ENCODE results near the gene SYCE1L.

SYCE1L gene

DNA sequence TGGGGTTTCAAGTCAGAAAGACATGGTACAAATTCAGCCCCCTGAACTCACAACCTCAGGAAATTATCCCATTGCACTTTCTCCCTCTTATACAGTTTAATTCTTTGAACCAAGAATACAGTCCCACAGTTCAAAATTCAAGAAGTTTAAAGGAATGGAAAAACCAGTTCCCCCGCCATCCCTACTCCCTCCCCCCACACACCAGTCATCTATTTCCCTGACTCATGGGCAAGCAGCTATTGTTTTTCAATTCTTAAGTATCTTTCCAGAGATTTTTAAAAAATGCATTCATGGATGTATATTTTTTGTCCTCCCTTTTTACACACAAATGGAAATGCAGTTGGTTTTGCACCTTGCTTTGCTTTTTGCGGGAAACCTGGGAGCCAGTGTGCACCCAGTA lies 7.3 kb downstream of the SYCE1L start:
- DNase-seq (ENCODE audit: low spot score): no peak
- TF ChIP-seq, protein P1, sequence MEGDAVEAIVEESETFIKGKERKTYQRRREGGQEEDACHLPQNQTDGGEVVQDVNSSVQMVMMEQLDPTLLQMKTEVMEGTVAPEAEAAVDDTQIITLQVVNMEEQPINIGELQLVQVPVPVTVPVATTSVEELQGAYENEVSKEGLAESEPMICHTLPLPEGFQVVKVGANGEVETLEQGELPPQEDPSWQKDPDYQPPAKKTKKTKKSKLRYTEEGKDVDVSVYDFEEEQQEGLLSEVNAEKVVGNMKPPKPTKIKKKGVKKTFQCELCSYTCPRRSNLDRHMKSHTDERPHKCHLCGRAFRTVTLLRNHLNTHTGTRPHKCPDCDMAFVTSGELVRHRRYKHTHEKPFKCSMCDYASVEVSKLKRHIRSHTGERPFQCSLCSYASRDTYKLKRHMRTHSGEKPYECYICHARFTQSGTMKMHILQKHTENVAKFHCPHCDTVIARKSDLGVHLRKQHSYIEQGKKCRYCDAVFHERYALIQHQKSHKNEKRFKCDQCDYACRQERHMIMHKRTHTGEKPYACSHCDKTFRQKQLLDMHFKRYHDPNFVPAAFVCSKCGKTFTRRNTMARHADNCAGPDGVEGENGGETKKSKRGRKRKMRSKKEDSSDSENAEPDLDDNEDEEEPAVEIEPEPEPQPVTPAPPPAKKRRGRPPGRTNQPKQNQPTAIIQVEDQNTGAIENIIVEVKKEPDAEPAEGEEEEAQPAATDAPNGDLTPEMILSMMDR (IDR thresholded peaks at IDR 0.05; ENCODE audit: extremely low read depth, missing control alignments): no peak

DNA sequence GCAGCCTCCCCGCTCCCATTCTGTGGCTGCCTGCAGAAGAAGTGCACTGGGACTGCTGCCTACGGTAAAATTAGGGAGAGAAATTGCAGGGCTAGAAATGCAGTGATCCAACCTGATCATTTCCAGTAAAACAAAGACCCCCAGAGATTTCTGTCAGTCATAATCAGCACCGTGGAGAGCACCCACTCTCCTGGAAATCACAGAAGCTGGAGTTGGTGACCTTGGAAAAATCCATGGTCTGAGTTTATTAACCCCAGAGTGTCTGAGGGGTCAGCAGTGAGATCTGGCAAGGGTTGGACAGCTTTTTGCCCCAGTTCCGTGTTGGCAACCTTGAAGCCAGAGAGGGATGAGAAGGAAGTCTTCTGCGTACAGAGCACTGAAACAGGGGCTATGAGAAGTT lies 7.8 kb downstream of the SYCE1L start:
- TF ChIP-seq, protein P1 (IDR thresholded peaks at IDR 0.05; ENCODE audit: extremely low read depth, missing control alignments): no peak
- DNase-seq (ENCODE audit: low spot score): no peak

DNA sequence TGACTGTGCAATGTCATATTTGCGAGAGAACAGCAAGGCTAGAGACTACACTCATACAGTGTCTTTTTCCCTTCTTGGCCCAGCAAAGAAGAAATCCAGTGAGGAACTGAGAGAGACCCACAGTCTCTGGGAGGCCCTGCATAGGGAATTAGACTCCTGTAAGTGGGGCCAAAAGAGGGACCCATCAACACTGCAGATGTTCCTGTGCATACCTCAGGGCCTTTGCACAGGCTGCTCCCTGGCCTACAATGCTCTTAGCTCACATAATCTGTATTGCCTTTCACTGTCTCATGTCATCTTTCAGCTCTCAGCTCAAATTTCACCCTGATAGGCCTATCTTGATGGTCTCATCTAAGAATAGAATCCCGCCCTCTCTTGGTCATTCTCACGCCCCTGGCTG lies 9.2 kb downstream of the SYCE1L start:
- TF ChIP-seq, protein P1 (IDR thresholded peaks at IDR 0.05; ENCODE audit: extremely low read depth, missing control alignments): no peak

DNA sequence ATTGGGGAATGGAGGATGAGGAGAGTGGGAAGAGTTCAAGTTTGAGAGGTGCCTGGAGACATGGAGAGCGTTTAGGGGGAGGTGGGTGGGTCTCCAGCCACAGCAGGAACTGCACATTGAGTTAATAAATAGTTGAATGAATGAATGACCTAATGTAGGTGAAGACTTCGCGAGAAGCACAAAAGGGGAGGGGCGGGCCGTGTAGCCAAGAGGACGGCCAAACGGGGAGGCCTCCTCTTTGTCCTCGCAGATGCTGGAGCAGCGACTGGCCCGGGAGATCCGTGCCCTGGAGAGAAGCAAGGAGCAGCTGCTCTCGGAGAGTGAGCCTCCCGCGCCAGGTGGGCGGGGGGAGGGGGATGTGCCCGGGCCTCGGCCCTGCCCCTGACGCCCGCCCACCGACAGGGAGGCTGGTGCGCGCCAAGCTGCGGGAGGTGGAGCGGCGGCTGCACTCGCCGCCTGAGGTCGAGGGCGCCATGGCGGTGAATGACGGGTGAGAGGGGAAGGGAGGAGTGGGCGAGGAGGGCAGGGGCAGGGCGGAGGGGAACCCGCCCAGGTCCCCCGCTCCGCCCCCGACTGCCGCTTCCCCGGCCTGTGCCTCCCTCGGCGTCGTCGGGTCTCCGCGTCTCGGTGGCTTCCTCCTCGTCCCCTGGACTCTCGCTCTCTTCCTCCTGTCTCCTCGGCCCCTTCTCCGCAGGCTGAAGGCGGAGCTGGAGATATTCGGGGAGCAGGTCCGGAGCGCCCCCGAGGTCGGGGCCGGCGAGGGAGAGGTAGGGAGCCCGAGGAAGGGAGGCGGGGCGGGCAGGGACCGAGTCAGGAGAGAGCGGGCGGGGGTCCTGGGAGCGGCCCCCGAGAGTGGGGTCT lies 12.9 kb downstream of the SYCE1L start:
- peak; percentile 86 for DNase-seq (ENCODE audit: low spot score)
- TF ChIP-seq, protein P1 (IDR thresholded peaks at IDR 0.05; ENCODE audit: extremely low read depth, missing control alignments): no peak

More for the DNA sequence above, 9.2 kb downstream of the SYCE1L start:
- no peak for DNase-seq (ENCODE audit: low spot score)

DNA sequence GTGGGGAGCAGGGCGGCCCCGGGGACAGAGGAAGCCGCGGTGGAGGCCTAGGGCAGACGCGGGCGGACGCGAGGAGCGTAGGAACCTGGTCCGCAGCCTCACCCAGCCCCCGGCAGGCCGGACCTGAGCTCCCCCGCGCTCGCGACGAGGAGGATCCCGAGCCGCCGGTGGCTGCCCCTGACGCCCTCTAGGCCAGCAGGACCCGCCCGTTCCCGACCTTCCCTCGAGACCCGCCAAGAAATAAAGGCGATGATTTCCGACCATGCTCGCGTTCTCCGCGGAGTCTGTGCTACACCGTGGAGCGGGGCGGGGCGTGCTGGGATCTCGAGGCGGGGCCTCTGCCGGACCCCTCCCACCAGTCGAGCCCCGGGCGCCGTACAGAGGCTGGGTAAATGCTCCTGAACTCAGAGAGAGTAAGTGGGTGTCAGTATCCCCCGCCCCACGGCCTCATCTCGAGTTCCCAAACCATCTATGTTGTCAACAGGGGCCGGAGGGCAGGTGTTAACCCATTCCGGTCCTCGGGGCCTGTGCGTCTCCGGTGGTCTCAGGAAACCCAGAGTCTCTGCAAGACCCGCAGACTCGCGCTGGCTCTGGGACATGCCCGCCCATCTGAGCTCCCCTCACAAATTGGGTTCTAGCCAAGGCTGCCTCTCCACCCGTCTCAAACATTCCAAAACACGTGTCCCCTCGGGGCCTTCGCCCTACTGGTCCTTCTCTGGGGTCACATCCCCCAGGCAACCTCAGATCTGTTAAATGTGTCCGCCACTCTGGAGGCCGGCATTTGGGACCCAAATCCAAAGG lies 13.7 kb downstream of the SYCE1L start:
- peak; percentile 82 for DNase-seq (ENCODE audit: low spot score)
- TF ChIP-seq, protein P1 (IDR thresholded peaks at IDR 0.05; ENCODE audit: extremely low read depth, missing control alignments): no peak

DNA sequence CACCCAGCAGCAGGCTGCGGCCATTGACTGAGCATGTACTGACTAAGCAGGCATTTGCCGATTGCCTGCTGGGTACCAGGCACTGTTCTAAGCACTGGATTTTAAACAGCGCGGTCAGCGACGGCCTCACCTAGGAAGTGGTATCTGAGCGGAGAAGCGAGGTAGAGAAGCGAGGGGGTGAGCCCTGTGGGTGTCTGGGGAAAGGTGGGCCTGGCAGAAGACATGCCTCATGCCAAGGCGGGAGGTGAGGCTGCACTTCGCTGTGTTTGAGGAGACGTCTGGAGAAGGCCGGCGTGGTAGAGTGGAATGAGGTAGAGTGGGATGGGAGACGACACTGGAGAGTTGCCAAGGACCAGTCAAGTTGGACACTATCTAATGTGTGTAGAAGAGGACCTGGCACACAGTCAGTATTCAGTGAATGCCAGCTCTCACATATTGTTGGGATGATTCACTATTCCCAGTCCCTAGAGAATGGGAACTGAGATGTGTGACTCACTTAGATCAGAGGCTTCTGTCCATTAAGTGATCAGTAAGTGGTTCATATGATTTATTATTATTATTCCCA lies 14.4 kb downstream of the SYCE1L start:
- TF ChIP-seq, protein P1 (IDR thresholded peaks at IDR 0.05; ENCODE audit: extremely low read depth, missing control alignments): no peak
- no peak for DNase-seq (ENCODE audit: low spot score)
